GM21786 (cell line): ENCODE measurements around the gene PPIE.
A peak's percentile ranks its signal among the peaks of the same experiment; 100 is the strongest.
"Not testable (repeated sequence)": the region's sequence is repeated elsewhere in the genome, so short reads cannot be mapped to it uniquely, and the experiment has no call there.

ENCODE experiments used
- ATAC-seq: cut with Tn5 transposase; IDR thresholded peaks from one replicate; pipeline ENCODE4 v1.9.1; 2021; ENCODE audit not compliant: unreplicated experiment

PPIE gene

GRCh38 chr1:39776886-39777285, 38.2 kb downstream of the PPIE start:
- no peak for ATAC-seq

- ATAC-seq = no peak
Observed at GRCh38 chr1:39777306-39777705, 38.6 kb downstream of the PPIE start.

GRCh38 chr1:39777896-39778295, 39.2 kb downstream of the PPIE start:
- not testable (repeated sequence) for ATAC-seq

- ATAC-seq = not testable (repeated sequence)
Observed at GRCh38 chr1:39778463-39779099, 39.9 kb downstream of the PPIE start.

GRCh38 chr1:39779137-39779536, 40.5 kb downstream of the PPIE start:
- ATAC-seq = no peak

- no peak for ATAC-seq
Observed at GRCh38 chr1:39779821-39780220, 41.1 kb downstream of the PPIE start.

- no peak for ATAC-seq
Observed at GRCh38 chr1:39781349-39781715, 42.6 kb downstream of the PPIE start.

- ATAC-seq = no peak
Observed at GRCh38 chr1:39782103-39782502, 43.4 kb downstream of the PPIE start.

- ATAC-seq = not testable (repeated sequence)
Observed at GRCh38 chr1:39782685-39783084, 44.0 kb downstream of the PPIE start.

GRCh38 chr1:39786303-39787107, 47.8 kb downstream of the PPIE start:
- ATAC-seq = not testable (repeated sequence)

GRCh38 chr1:39787108-39787375, 48.4 kb downstream of the PPIE start:
- ATAC-seq = not testable (repeated sequence)

- ATAC-seq = no peak
Observed at GRCh38 chr1:39787468-39787867, 48.8 kb downstream of the PPIE start.

- ATAC-seq = not testable (repeated sequence)
Observed at GRCh38 chr1:39787964-39788363, 49.3 kb downstream of the PPIE start.

- ATAC-seq = no peak
Observed at GRCh38 chr1:39788426-39788757, 49.7 kb downstream of the PPIE start.

- no peak for ATAC-seq
Observed at GRCh38 chr1:39788758-39789570, 50.3 kb downstream of the PPIE start, which contains the start of gene BMP8B. TSS of gene BMP8B (minus strand) at chr1:39788865. CDS start at chr1:39788485, 380 bp downstream.

GRCh38 chr1:39789571-39790110, 51.0 kb downstream of the PPIE start:
- ATAC-seq = no peak

GRCh38 chr1:39791838-39792237, 53.2 kb downstream of the PPIE start:
- ATAC-seq = no peak

- no peak for ATAC-seq
Observed at GRCh38 chr1:39795651-39796050, 57.0 kb downstream of the PPIE start.

GRCh38 chr1:39798859-39799769, 60.4 kb downstream of the PPIE start:
- peak; percentile 92 for ATAC-seq

GRCh38 chr1:39799770-39800470, 61.2 kb downstream of the PPIE start:
- peak; percentile 55 for ATAC-seq
